ENCODE measurements around the gene CETN1. TPM values are rescaled to one million over a fixed set of nuclear protein-coding genes. Genes with fewer than 3 reads are reported as not detected.

CETN1 gene
- total and polyA plus RNA-seq, 2 of the 13 experiments (the other 11 are each of a cell fraction or from before 2014, with no cell fraction given) = not detected

DNA sequence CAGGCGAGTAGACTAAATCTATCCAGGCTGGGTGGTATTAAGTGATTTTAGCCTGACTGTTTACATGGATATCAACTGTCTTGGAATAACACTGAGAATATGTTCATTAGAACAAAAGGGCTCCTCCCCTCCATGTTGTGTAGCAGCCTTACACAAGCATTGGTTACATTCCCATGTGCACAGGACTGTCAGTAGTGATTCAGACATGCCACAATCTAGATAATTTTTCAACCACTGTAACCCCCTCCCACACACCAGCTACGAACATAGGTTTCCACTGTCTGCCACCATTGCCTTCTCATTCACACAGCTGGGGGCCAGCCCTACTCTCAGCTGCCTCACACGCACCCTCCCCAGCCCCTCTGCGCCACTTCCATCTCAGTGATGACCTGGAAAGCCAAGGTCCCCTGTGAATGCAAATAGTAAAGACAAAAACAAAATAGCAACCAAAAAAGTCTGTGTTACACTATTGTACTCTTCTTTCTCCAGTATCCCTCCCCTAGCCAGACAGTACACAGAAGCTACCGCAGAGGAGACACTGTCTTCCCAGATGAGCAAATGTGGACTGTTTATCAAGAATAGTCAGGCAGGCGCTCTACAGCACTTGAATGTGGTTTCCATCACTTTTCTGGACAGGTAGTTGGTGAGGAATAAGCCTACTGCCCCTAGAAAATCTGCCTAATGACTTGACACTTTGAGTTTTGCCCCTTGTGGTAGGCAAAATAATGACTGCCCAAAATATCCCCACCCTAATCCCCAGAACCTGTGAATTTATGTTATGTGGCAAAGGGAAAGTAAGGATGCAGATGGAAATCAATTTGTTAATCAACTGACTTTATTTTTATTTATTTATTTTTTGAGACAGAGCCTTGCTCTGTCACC, 49.3 kb downstream of the CETN1 start:
- H3K4me2 ChIP-seq (ENCODE audit: low read depth, low read length) = no peak overlapping the region
- no peak for TF ChIP-seq ZNF510 (CRISPR knock-in tag; IDR thresholded peaks at IDR 0.05; ENCODE audit: low read depth)
- TF ChIP-seq, protein P1, sequence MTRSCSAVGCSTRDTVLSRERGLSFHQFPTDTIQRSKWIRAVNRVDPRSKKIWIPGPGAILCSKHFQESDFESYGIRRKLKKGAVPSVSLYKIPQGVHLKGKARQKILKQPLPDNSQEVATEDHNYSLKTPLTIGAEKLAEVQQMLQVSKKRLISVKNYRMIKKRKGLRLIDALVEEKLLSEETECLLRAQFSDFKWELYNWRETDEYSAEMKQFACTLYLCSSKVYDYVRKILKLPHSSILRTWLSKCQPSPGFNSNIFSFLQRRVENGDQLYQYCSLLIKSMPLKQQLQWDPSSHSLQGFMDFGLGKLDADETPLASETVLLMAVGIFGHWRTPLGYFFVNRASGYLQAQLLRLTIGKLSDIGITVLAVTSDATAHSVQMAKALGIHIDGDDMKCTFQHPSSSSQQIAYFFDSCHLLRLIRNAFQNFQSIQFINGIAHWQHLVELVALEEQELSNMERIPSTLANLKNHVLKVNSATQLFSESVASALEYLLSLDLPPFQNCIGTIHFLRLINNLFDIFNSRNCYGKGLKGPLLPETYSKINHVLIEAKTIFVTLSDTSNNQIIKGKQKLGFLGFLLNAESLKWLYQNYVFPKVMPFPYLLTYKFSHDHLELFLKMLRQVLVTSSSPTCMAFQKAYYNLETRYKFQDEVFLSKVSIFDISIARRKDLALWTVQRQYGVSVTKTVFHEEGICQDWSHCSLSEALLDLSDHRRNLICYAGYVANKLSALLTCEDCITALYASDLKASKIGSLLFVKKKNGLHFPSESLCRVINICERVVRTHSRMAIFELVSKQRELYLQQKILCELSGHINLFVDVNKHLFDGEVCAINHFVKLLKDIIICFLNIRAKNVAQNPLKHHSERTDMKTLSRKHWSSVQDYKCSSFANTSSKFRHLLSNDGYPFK (CRISPR knock-in tag; IDR thresholded peaks at IDR 0.05; ENCODE audit: borderline replicate concordance) = no peak
- no peak for TF ChIP-seq ZNF605 (CRISPR knock-in tag; IDR thresholded peaks at IDR 0.05)
- no peak for TF ChIP-seq MIXL1 (CRISPR knock-in tag; IDR thresholded peaks at IDR 0.05)
- no peak for TF ChIP-seq ARID2 (CRISPR knock-in tag; IDR thresholded peaks at IDR 0.05; ENCODE audit: borderline replicate concordance)
- TF ChIP-seq ZNF567 (CRISPR knock-in tag; IDR thresholded peaks at IDR 0.05; ENCODE audit: borderline replicate concordance) = no peak
- TF ChIP-seq, protein P2, sequence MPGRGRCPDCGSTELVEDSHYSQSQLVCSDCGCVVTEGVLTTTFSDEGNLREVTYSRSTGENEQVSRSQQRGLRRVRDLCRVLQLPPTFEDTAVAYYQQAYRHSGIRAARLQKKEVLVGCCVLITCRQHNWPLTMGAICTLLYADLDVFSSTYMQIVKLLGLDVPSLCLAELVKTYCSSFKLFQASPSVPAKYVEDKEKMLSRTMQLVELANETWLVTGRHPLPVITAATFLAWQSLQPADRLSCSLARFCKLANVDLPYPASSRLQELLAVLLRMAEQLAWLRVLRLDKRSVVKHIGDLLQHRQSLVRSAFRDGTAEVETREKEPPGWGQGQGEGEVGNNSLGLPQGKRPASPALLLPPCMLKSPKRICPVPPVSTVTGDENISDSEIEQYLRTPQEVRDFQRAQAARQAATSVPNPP (CRISPR knock-in tag; IDR thresholded peaks at IDR 0.05) = no peak
- TF ChIP-seq HMG20B (CRISPR knock-in tag; conservative IDR thresholded peaks at IDR 0.05) = no peak
- no peak for TF ChIP-seq ZNF34 (CRISPR knock-in tag; IDR thresholded peaks at IDR 0.05; ENCODE audit: borderline replicate concordance)
- no peak for TF ChIP-seq ZNF629 (CRISPR knock-in tag; conservative IDR thresholded peaks at IDR 0.05)
- TF ChIP-seq, protein P3, sequence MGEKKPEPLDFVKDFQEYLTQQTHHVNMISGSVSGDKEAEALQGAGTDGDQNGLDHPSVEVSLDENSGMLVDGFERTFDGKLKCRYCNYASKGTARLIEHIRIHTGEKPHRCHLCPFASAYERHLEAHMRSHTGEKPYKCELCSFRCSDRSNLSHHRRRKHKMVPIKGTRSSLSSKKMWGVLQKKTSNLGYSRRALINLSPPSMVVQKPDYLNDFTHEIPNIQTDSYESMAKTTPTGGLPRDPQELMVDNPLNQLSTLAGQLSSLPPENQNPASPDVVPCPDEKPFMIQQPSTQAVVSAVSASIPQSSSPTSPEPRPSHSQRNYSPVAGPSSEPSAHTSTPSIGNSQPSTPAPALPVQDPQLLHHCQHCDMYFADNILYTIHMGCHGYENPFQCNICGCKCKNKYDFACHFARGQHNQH (CRISPR knock-in tag; IDR thresholded peaks at IDR 0.05) = no peak

More for the DNA sequence above, 49.3 kb downstream of the CETN1 start:
- Histone ChIP-seq H3K4me3 (replicated peaks in 1 of 3; ENCODE audit: insufficient read depth in 1 of 3, low read depth in 2 of 3, low read length in 3 of 3) (no peak overlapping the region), H3K27me3 (ENCODE audit: control insufficient read depth in 1 of 2, insufficient read depth in 2 of 2, low read length in 2 of 2) (no peaks in the 10 kb centered on the region), H3K27ac (ENCODE audit: extremely low read length, insufficient read depth, low read length) (no peak overlapping the region), H3K9me3 (ENCODE audit: low read length) (no peaks in the 10 kb centered on the region), H3K9ac (ENCODE audit: insufficient read depth, low read depth, low read length) (no peak overlapping the region), H3K4me1 (ENCODE audit: insufficient read depth, low read length) (peaks cover 3% of the 10 kb centered on the region; the same call in 1 of the 2 replicates), H3K79me2 (ENCODE audit: insufficient read depth, low read length) (no peaks in the 10 kb centered on the region), H3K36me3 (replicated peaks in 1 of 2; ENCODE audit: control insufficient read depth in 1 of 2, insufficient read depth in 2 of 2, low read length in 2 of 2) (no peaks in the 10 kb centered on the region), H2AFZ (ENCODE audit: low read length) (no peak overlapping the region), H4K20me1 (ENCODE audit: insufficient read depth, low read length) (no peaks in the 10 kb centered on the region)
- ChIA-PET POLR2A (no interaction called here), CTCF (ENCODE audit: low intra/inter-chr PET ratio, low total read pairs) (no interaction called here)
- intact Hi-C loops (cut with micrococcal nuclease; ENCODE audit: unreplicated experiment) (loop anchor here (10.0 kb wide), 1 partner anchor 75 kb away; no protein-coding TSS in a partner anchor), in situ Hi-C loops (cut with HindIII; ENCODE audit: extremely low pct_ligation_motif_present, low pct_unique_long_range_greater_than_20kb) (no loop called here)
- FAIRE-seq (no peak), ATAC-seq (peak; percentile 59; the same call in 2 of the 3 replicates), DNase-seq (ENCODE audit: low spot score) (no peak)
- WGBS (ENCODE audit: low lambda C conversion rate) = 62% methylated on average over 6 of the region's 6 CpGs
- BruUV-seq (replicated peaks) = no TSS peak

All from HepG2 (cell line).